Breast epithelium (tissue), 4 donors: ENCODE data around the gene HRH3. TPM values are rescaled to one million over a fixed set of nuclear protein-coding genes. Genes with fewer than 3 reads are reported as not detected.
A peak's percentile ranks its signal among the peaks of the same experiment; 100 is the strongest.

Source experiments
- DNase-seq, 2 donors: peaks; one replicate each; pipeline ENCODE4 v3.0.0-alpha.2; 2019; ENCODE audit warnings: low spot score in 2 of 2
- H3K27ac ChIP-seq, 2 donors: fragments of 200-600 bp; sonication (generic) in 1 of 2; one replicate each; pipeline ENCODE4 v1.5.1; 2016 to 2019; ENCODE audit warnings: mild to moderate bottlenecking in 1 of 2
- H3K27me3 ChIP-seq, 2 donors: fragments of 200-600 bp; sonication (generic) in 1 of 2; one replicate each; pipeline versions ENCODE4 v1.5.1 to v1.6.0; 2017 to 2019; ENCODE audit warnings: control low read depth in 1 of 2, mild to moderate bottlenecking in 1 of 2
- H3K36me3 ChIP-seq: fragments of 200-600 bp; one replicate; pipeline ENCODE4 v1.5.1; 2019
- H3K4me1 ChIP-seq, 2 donors: fragments of 200-600 bp; sonication (generic); one replicate each; pipeline ENCODE4 v1.5.1; 2016 to 2019; ENCODE audit warnings: control low read depth in 1 of 2
- H3K4me3 ChIP-seq, 3 donors: fragments of 200-600 bp; sonication (generic); 1 replicate in 2 of 3; 2 replicates in 1 of 3; pipeline ENCODE4 v1.5.1; 2016 to 2019; ENCODE audit warnings: mild to moderate bottlenecking in 3 of 3, moderate library complexity in 2 of 3
- H3K9me3 ChIP-seq, 2 donors: fragments of 200-600 bp; sonication (generic) in 1 of 2; one replicate each; pipeline ENCODE4 v1.5.1; 2016 to 2019; ENCODE audit warnings: control low read depth in 1 of 2
- CTCF ChIP-seq, 3 donors: fragments of 450-650 bp; IDR thresholded peaks; one replicate each; pipeline ENCODE4 v1.5.1; 2016 to 2017; ENCODE audit warnings: antibody characterized with exemption in 3 of 3, mild to moderate bottlenecking in 3 of 3, moderate library complexity in 3 of 3
- POLR2A ChIP-seq: fragments of 450-650 bp; IDR thresholded peaks from one replicate; pipeline ENCODE4 v1.6.1; 2016; ENCODE audit warnings: antibody characterized with exemption, mild to moderate bottlenecking, moderate library complexity
- POLR2AphosphoS5 ChIP-seq, 3 donors: sonication (generic); formaldehyde crosslinking; IDR thresholded peaks; one replicate each; pipeline ENCODE4 v1.6.1; 2017; ENCODE audit warnings: antibody characterized with exemption in 3 of 3
- intact Hi-C: fragments of 100-400 bp; cut with DNase I; formaldehyde crosslinking; loops from one replicate; pipeline ENCODE4 v1.15.1; 2023; ENCODE audit warnings: low total_unique reads
- total RNA-seq, 3 donors: library from RNA; depleted of rRNA; stranded (reverse); fragments of >200 nt; gene quantifications; one replicate each; pipeline ENCODE4 v1.1.0, GENCODE V29; 2016

The HRH3 gene
- total RNA-seq, 3 donors from 2014 or later: not detected

GRCh38 chr20:62237514-62237800 is 17.4 kb upstream of the HRH3 start:
- Histone ChIP-seq H3K36me3 (no peaks in the 10 kb centered on the region), H3K27ac (peak overlapping the region in 1 of 2 donors; percentile 86), H3K27me3 (no peaks in the 10 kb centered on the region), H3K4me3 (peak overlapping the region in 1 of 3 donors; percentile 72), H3K9me3 (no peaks in the 10 kb centered on the region), H3K4me1 (no peaks in the 10 kb centered on the region)
- intact Hi-C loops: no loop called here
- TF ChIP-seq CTCF (IDR thresholded peaks at IDR 0.05) (no peak), POLR2A (no peak), POLR2AphosphoS5 (IDR thresholded peaks at IDR 0.05) (no peak)
- no peak for DNase-seq

GRCh38 chr20:62236766-62237513 is 16.9 kb upstream of the HRH3 start:
- intact Hi-C loops: no loop called here
- no peak for DNase-seq
- TF ChIP-seq POLR2A (no peak), CTCF (IDR thresholded peaks at IDR 0.05) (no peak), POLR2AphosphoS5 (IDR thresholded peaks at IDR 0.05) (no peak)
- Histone ChIP-seq H3K27me3 (no peaks in the 10 kb centered on the region), H3K9me3 (no peaks in the 10 kb centered on the region), H3K4me1 (no peaks in the 10 kb centered on the region), H3K27ac (no peak overlapping the region), H3K4me3 (no peak overlapping the region), H3K36me3 (no peaks in the 10 kb centered on the region)

- Histone ChIP-seq H3K27ac (no peak overlapping the region), H3K4me3 (no peak overlapping the region), H3K9me3 (no peaks in the 10 kb centered on the region), H3K4me1 (no peaks in the 10 kb centered on the region), H3K36me3 (no peaks in the 10 kb centered on the region), H3K27me3 (no peaks in the 10 kb centered on the region)
- intact Hi-C loops: no loop called here
- no peak for DNase-seq
- TF ChIP-seq POLR2AphosphoS5 (IDR thresholded peaks at IDR 0.05) (no peak), POLR2A (no peak), CTCF (IDR thresholded peaks at IDR 0.05) (no peak)
These were observed 16.1 kb upstream of the HRH3 start for GRCh38 chr20:62236200-62236599.

- DNase-seq: no peak
- H3K4me3 ChIP-seq: no peak overlapping the region
- H3K27me3 ChIP-seq: no peaks in the 10 kb centered on the region
- H3K4me1 ChIP-seq: no peaks in the 10 kb centered on the region
- no peaks in the 10 kb centered on the region for H3K36me3 ChIP-seq
- H3K27ac ChIP-seq: no peak overlapping the region
- H3K9me3 ChIP-seq: no peaks in the 10 kb centered on the region
- TF ChIP-seq POLR2AphosphoS5 (IDR thresholded peaks at IDR 0.05) (no peak), POLR2A (no peak)
- intact Hi-C loops: no loop called here
These were observed 15.7 kb upstream of the HRH3 start for GRCh38 chr20:62235777-62236157.

GRCh38 chr20:62235001-62235776 is 15.1 kb upstream of the HRH3 start:
- DNase-seq: no peak
- intact Hi-C loops: no loop called here

More at GRCh38 chr20:62235001-62235776, 15.1 kb upstream of the HRH3 start:
- H3K9me3 ChIP-seq: no peaks in the 10 kb centered on the region
- H3K27me3 ChIP-seq: no peaks in the 10 kb centered on the region
- H3K4me1 ChIP-seq: no peaks in the 10 kb centered on the region
- no peaks in the 10 kb centered on the region for H3K36me3 ChIP-seq
- no peak overlapping the region for H3K4me3 ChIP-seq
- TF ChIP-seq POLR2A: no peak
- no peak for TF ChIP-seq CTCF (IDR thresholded peaks at IDR 0.05)
- TF ChIP-seq POLR2AphosphoS5 (IDR thresholded peaks at IDR 0.05): no peak
- no peak overlapping the region for H3K27ac ChIP-seq
